ENCODE measurements around the gene GPC6. TPM values are rescaled to one million over a fixed set of nuclear protein-coding genes. Genes with fewer than 3 reads are reported as not detected.

Gene GPC6
- total RNA-seq, 2 experiments from 2014 or later, result not detected

- ChIA-PET CTCF (ENCODE audit: unreplicated experiment) (no interaction called here), POLR2A (no interaction called here)
- no peaks in the 10 kb centered on the region for H3K4me1 ChIP-seq (ENCODE audit: insufficient read depth, low read length, poor library complexity, severe bottlenecking)
- H3K9me2 ChIP-seq (ENCODE audit: insufficient read depth, low read length), result no peaks in the 10 kb centered on the region
- H2AFZ ChIP-seq (ENCODE audit: low read length), result no peak overlapping the region
- DNase-seq (ENCODE audit: low spot score), result no peak
- no peaks in the 10 kb centered on the region for H3K9me3 ChIP-seq (ENCODE audit: low read length)
- no peak overlapping the region for H3K4me2 ChIP-seq (ENCODE audit: low read length)
- TF ChIP-seq EZH2phosphoT487 (IDR thresholded peaks at IDR 0.05; ENCODE audit: borderline replicate concordance, low read depth, low read length) (no peak), CTCF (conservative IDR thresholded peaks at IDR 0.05; ENCODE audit: low read length) (no peak)
- H3K79me2 ChIP-seq (ENCODE audit: insufficient read depth, low read depth, low read length), result no peaks in the 10 kb centered on the region
- no peak overlapping the region for H3K4me3 ChIP-seq (ENCODE audit: low read depth, low read length, poor library complexity, severe bottlenecking)
- no TSS peak for BruUV-seq (replicated peaks)
- intact Hi-C loops (cut with micrococcal nuclease; ENCODE audit: unreplicated experiment), result no loop called here
- no peaks in the 10 kb centered on the region for H4K20me1 ChIP-seq (ENCODE audit: insufficient read depth, low read length)
- H3K27ac ChIP-seq (ENCODE audit: low read depth, low read length, poor library complexity, severe bottlenecking), result no peak overlapping the region
- H3K36me3 ChIP-seq (ENCODE audit: insufficient read depth, low read length), result no peaks in the 10 kb centered on the region
Measured at GRCh38 chr13:93744033-93744432, 517.4 kb downstream of the GPC6 start.

GRCh38 chr13:93744886-93745285, 518.3 kb downstream of the GPC6 start:
- TF ChIP-seq CTCF (conservative IDR thresholded peaks at IDR 0.05; ENCODE audit: low read length), result no peak
- no peak for TF ChIP-seq EZH2phosphoT487 (IDR thresholded peaks at IDR 0.05; ENCODE audit: borderline replicate concordance, low read depth, low read length)
- POLR2A ChIA-PET, result interaction anchor here (0.7 kb wide), 1 partner anchor 9 kb away, joined by 7 read pairs; no protein-coding TSS in a partner anchor
- Histone ChIP-seq H3K9me3 (ENCODE audit: low read length) (no peaks in the 10 kb centered on the region), H3K4me3 (ENCODE audit: low read depth, low read length, poor library complexity, severe bottlenecking) (no peak overlapping the region), H3K79me2 (ENCODE audit: insufficient read depth, low read depth, low read length) (no peaks in the 10 kb centered on the region), H3K36me3 (ENCODE audit: insufficient read depth, low read length) (no peaks in the 10 kb centered on the region), H4K20me1 (ENCODE audit: insufficient read depth, low read length) (no peaks in the 10 kb centered on the region), H3K9me2 (ENCODE audit: insufficient read depth, low read length) (no peaks in the 10 kb centered on the region), H3K4me2 (ENCODE audit: low read length) (no peak overlapping the region), H3K4me1 (ENCODE audit: insufficient read depth, low read length, poor library complexity, severe bottlenecking) (no peaks in the 10 kb centered on the region), H2AFZ (ENCODE audit: low read length) (no peak overlapping the region), H3K27ac (ENCODE audit: low read depth, low read length, poor library complexity, severe bottlenecking) (no peak overlapping the region)
- BruUV-seq (replicated peaks), result no TSS peak
- DNase-seq (ENCODE audit: low spot score), result no peak
- CTCF ChIA-PET (ENCODE audit: unreplicated experiment), result no interaction called here
- intact Hi-C loops (cut with micrococcal nuclease; ENCODE audit: unreplicated experiment), result no loop called here

GRCh38 chr13:93745884-93746283, 519.3 kb downstream of the GPC6 start:
- Histone ChIP-seq H3K79me2 (ENCODE audit: insufficient read depth, low read depth, low read length) (no peaks in the 10 kb centered on the region), H3K36me3 (ENCODE audit: insufficient read depth, low read length) (no peaks in the 10 kb centered on the region), H3K4me1 (ENCODE audit: insufficient read depth, low read length, poor library complexity, severe bottlenecking) (no peaks in the 10 kb centered on the region), H3K27ac (ENCODE audit: low read depth, low read length, poor library complexity, severe bottlenecking) (no peak overlapping the region), H3K9me3 (ENCODE audit: low read length) (no peaks in the 10 kb centered on the region), H3K4me3 (ENCODE audit: low read depth, low read length, poor library complexity, severe bottlenecking) (no peak overlapping the region), H2AFZ (ENCODE audit: low read length) (no peak overlapping the region), H3K9me2 (ENCODE audit: insufficient read depth, low read length) (no peaks in the 10 kb centered on the region), H3K4me2 (ENCODE audit: low read length) (no peak overlapping the region), H4K20me1 (ENCODE audit: insufficient read depth, low read length) (no peaks in the 10 kb centered on the region)
- ChIA-PET CTCF (ENCODE audit: unreplicated experiment) (no interaction called here), POLR2A (no interaction called here)
- intact Hi-C loops (cut with micrococcal nuclease; ENCODE audit: unreplicated experiment), result no loop called here
- TF ChIP-seq CTCF (conservative IDR thresholded peaks at IDR 0.05; ENCODE audit: low read length) (no peak), EZH2phosphoT487 (IDR thresholded peaks at IDR 0.05; ENCODE audit: borderline replicate concordance, low read depth, low read length) (no peak)
- no TSS peak for BruUV-seq (replicated peaks)
- no peak for DNase-seq (ENCODE audit: low spot score)

Data from OCI-LY7 (cell line).